Pancreas (tissue), 10 donors: ENCODE results near the gene VEGFB. TPM values are rescaled to one million over a fixed set of nuclear protein-coding genes. Genes with fewer than 3 reads are reported as not detected.
"Not testable (repeated sequence)": the region's sequence is repeated elsewhere in the genome, so short reads cannot be mapped to it uniquely, and the experiment has no call there.

Experiments used
- ATAC-seq, 4 donors: fragments of 200-7000 bp; cut with Tn5 transposase; one replicate each; pipeline versions ENCODE4 v1.8.0 to v1.9.1; 2020; ENCODE audit warnings: mild to moderate bottlenecking in 4 of 4, moderate library complexity in 4 of 4
- DNase-seq, 6 donors: peaks; one replicate each; pipeline ENCODE4 v3.0.0-alpha.2; 2020
- FAIRE-seq: peaks from 2 replicates; lab custom pipeline; 2012; peaks lifted over from hg19 to GRCh38; lab: Jason Lieb, UNC
- H3K27ac ChIP-seq, 4 donors: fragments of 200-600 bp; sonication (generic); 1 replicate in 3 of 4; 2 replicates in 1 of 4; pipeline versions ENCODE4 v1.5.0 to v1.8.0; 2020
- H3K27me3 ChIP-seq, 4 donors: fragments of 200-600 bp; one replicate each; pipeline ENCODE4 v1.8.0; 2021
- H3K36me3 ChIP-seq, 3 donors: fragments of 200-600 bp; sonication (generic) in 1 of 3; one replicate each; pipeline versions ENCODE4 v1.5.0 to v1.8.0; 2020 to 2021
- H3K4me1 ChIP-seq, 3 donors: fragments of 200-600 bp; one replicate each; pipeline ENCODE4 v1.8.0; 2021
- H3K4me3 ChIP-seq, 4 donors: fragments of 200-600 bp; sonication (generic) in 2 of 4; one replicate each; pipeline versions ENCODE4 v1.5.0 to v1.8.0; 2020 to 2021
- H3K9me3 ChIP-seq, 4 donors: fragments of 200-600 bp; one replicate each; pipeline ENCODE4 v1.8.0; 2021
- WGBS, 2 donors: extraction: QIAGEN DNeasy Blood & Tissue Kit; methylation state at CpG; one replicate each; pipeline ENCODE4 v1.1.7; 2013; 5-methylcytosine and 5-hydroxymethylcytosine counted together
- intact Hi-C, 3 donors: fragments of 100-400 bp; cut with DNase I; formaldehyde crosslinking; loops; one replicate each; pipeline versions ENCODE4 v1.11.1 to v1.14.2; 2022
- polyA plus RNA-seq, 2 donors: library from polyadenylated mRNA; stranded (reverse); fragments of 200-250 nt; gene quantifications; one replicate each; pipeline ENCODE4 v1.2.3, GENCODE V29; 2013
- total RNA-seq, 6 donors: library from RNA; stranded (reverse); fragmentation: NEBNext Ultra II Directional in 4 of 6; extraction: Animal tissue kit (Norgen Biotek cat#: 25700) in 4 of 6; gene quantifications; one replicate each; pipeline versions ENCODE4 v1.2.1 to v1.2.4, GENCODE V29; 2021 to 2023
- TF ChIP-seq, protein P1 (sequence below), 4 donors: fragments of 200-600 bp; sonication (generic) in 3 of 4; IDR thresholded peaks; one replicate each; pipeline versions ENCODE4 v1.5.0 to v1.8.0; 2021; ENCODE audit warnings: antibody characterized with exemption in 4 of 4
- donor health status: healthy with polysubstance abuse.
- donor health status: DM: no; HTN: no; CAD: no; lungs with moderate emphysema.
- donor health status: DM: no; HTN: no; CAD: no.
- donor health status: control.
- donor health status: control.
- donor health status: Bipolar disorder and iron deficiency.
- donor health status: DM: yes; HTN: yes; CAD: no.
- donor health status: DM: no; HTN: no; CAD: no.
- donor health status: DM: no; HTN: no; CAD: no.
- donor health status: DM: yes; HTN: yes; CAD: no.

The VEGFB gene
- total and polyA plus RNA-seq, 8 donors, result 54.1 to 115 (median 63.2) TPM

DNA sequence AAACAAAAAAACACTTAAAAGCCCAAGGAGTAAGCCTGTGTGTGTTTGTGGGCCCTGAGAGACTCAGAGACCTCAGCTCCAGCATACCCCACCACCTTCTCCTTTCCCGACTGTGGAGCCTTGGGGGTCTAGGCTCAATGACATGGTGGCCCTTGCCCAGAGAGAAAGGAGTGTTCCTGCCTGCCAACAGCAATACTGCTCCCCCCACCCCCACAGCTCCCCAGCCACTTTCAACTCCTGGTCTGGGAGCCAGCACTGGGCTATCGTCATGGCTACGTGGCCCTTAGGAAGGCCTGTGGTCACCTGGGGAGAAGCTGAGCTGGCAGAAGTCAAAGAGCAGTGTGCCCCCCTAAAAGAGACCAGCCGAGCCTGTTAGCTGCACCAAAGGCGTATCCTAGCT is 9.7 kb downstream of the VEGFB start:
- ATAC-seq (no peak), FAIRE-seq (no peak), DNase-seq (no peak)
- Histone ChIP-seq H3K27ac (peak overlapping the region in 1 of 4 donors; percentile 88), H3K9me3 (no peaks in the 10 kb centered on the region), H3K4me1 (peaks cover 14 to 36% (median 25%) of the 10 kb centered on the region in 3 donors), H3K36me3 (no peaks in the 10 kb centered on the region), H3K27me3 (no peaks in the 10 kb centered on the region), H3K4me3 (peak overlapping the region in 2 of 4 donors; percentile 54 to 70)
- TF ChIP-seq, protein P1, sequence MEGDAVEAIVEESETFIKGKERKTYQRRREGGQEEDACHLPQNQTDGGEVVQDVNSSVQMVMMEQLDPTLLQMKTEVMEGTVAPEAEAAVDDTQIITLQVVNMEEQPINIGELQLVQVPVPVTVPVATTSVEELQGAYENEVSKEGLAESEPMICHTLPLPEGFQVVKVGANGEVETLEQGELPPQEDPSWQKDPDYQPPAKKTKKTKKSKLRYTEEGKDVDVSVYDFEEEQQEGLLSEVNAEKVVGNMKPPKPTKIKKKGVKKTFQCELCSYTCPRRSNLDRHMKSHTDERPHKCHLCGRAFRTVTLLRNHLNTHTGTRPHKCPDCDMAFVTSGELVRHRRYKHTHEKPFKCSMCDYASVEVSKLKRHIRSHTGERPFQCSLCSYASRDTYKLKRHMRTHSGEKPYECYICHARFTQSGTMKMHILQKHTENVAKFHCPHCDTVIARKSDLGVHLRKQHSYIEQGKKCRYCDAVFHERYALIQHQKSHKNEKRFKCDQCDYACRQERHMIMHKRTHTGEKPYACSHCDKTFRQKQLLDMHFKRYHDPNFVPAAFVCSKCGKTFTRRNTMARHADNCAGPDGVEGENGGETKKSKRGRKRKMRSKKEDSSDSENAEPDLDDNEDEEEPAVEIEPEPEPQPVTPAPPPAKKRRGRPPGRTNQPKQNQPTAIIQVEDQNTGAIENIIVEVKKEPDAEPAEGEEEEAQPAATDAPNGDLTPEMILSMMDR (IDR thresholded peaks at IDR 0.05), result no peak
- WGBS, 2 donors, result 32 to 37% methylated on average over 5 of the region's 5 CpGs
- intact Hi-C loops, result no loop called here

- no peak for DNase-seq
- H3K4me3 ChIP-seq, result peak overlapping the region in 3 of 4 donors; percentile 35 to 70 (median 54)
- intact Hi-C loops, result no loop called here
- no peaks in the 10 kb centered on the region for H3K27me3 ChIP-seq
- ATAC-seq, result no peak
- H3K27ac ChIP-seq, result peak overlapping the region; percentile 76 to 89 (median 83)
- peaks cover 5 to 28% (median 17%) of the 10 kb centered on the region in 3 donors for H3K4me1 ChIP-seq
- FAIRE-seq, result no peak
- WGBS, 2 donors, result 8 to 16% methylated on average over 6 of the region's 6 CpGs
- no peaks in the 10 kb centered on the region for H3K36me3 ChIP-seq
- TF ChIP-seq, protein P1 (IDR thresholded peaks at IDR 0.05), result no peak
- H3K9me3 ChIP-seq, result no peaks in the 10 kb centered on the region
Measured at GRCh38 chr11:64244966-64245365, 10.6 kb downstream of the VEGFB start.

GRCh38 chr11:64245401-64245796 is 11.0 kb downstream of the VEGFB start:
- no peaks in the 10 kb centered on the region for H3K27me3 ChIP-seq
- peak; percentile 81 to 92 (median 89) for DNase-seq
- ATAC-seq, result peak in 3 of 4 donors; percentile 1 to 13 (median 3)
- H3K27ac ChIP-seq, result peak overlapping the region; percentile 76 to 89 (median 83)
- H3K36me3 ChIP-seq, result no peaks in the 10 kb centered on the region
- FAIRE-seq, result no peak
- intact Hi-C loops, result no loop called here
- H3K4me3 ChIP-seq, result peak overlapping the region; percentile 35 to 75 (median 62)
- 3 to 5% methylated on average over 6 of the region's 6 CpGs for WGBS, 2 donors
- H3K4me1 ChIP-seq, result peaks cover 1 to 24% (median 13%) of the 10 kb centered on the region in 3 donors
- no peaks in the 10 kb centered on the region for H3K9me3 ChIP-seq
- TF ChIP-seq, protein P1 (IDR thresholded peaks at IDR 0.05), result no peak

DNA sequence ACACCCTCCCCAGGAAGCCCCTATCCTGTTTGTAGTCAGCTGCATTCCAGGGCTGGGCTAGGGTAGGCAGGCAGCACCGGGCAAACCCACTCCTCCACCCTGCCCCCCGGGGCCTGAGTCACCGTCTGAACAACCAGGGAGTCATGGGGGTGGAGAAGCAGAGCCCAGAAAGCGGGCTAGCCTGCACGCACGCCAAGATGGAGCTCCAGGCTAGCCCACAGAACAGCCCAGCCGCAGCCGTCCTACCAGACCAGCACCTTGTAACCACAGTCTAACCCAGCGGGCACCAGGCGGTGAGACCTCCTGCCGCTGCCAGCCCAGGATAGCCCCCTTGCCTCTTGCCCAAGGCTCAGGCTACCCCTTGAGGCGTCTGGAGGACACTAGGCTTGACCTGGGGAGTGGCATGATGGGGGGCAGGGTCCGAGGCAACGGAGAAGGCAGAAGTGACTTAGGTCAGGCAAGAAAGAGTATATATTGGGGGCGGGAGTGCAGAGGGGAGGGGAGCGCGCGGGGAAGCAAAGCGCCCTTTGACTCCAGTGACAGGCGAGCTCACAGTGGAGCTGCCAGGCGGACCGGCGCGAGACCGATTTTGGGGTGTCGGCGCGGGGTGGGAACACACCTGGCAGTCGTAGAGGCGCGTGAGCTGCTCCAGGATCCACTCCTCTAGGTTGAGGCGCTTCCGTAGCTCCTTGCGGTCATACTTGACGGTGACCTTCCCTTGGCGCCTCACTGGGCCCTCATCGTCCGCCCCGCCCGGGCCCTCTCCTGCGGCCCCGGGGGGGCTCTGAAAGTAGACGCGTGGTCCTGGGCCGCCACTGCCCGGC is 11.6 kb downstream of the VEGFB start:
- DNase-seq (peak; percentile 84 to 92 (median 88)), FAIRE-seq (no peak), ATAC-seq (peak; percentile 8 to 22 (median 17))
- peak overlapping the region; percentile 35 to 75 (median 62) for H3K4me3 ChIP-seq
- no peaks in the 10 kb centered on the region for H3K9me3 ChIP-seq
- WGBS, 2 donors, result 1% methylated on average over 31 to 46 of the region's 46 CpGs
- H3K27ac ChIP-seq, result peak overlapping the region; percentile 76 to 89 (median 83)
- no peaks in the 10 kb centered on the region for H3K27me3 ChIP-seq
- TF ChIP-seq, protein P1 (IDR thresholded peaks at IDR 0.05), result no peak
- intact Hi-C loops, result no loop called here
- H3K4me1 ChIP-seq, result peaks cover 0 to 24% (median 17%) of the 10 kb centered on the region in 3 donors
- H3K36me3 ChIP-seq, result no peaks in the 10 kb centered on the region

DNA sequence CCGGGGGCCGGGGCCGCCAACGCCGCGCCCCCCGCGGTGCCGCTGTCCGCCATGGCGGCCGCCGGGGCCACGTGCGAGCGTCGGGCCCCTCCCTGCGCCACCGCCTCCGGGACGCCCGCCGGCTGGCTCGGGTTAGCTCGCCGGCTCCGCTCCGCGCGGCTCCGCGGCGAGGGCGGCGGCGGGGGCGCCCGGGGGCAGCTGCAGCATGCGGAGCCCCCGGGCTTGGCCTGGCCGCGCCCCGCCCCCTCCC is 12.2 kb downstream of the VEGFB start:
- H3K36me3 ChIP-seq, FAIRE-seq, DNase-seq, intact Hi-C loops, H3K27me3 ChIP-seq, H3K9me3 ChIP-seq: not testable (repeated sequence)
- ATAC-seq, result peak in 1 of 4 donors; percentile 0
- H3K27ac ChIP-seq, result peak overlapping the region; percentile 76 to 89 (median 83)
- peaks cover 0 to 24% (median 17%) of the 10 kb centered on the region in 3 donors for H3K4me1 ChIP-seq
- peak overlapping the region in 3 of 4 donors; percentile 35 to 70 (median 54) for H3K4me3 ChIP-seq
- WGBS, 2 donors, result 0% methylated on average over 16 to 43 of the region's 43 CpGs
